GM12891 (cell line): ENCODE results near the gene DYSF.

Experiments
- POLR2A ChIP-seq: IDR thresholded peaks from 2 replicates; pipeline ENCODE4 v1.6.1; 2011; ENCODE audit warnings: low read depth, low read length, control low read depth
- POLR2AphosphoS5 ChIP-seq: IDR thresholded peaks from 2 replicates; pipeline ENCODE4 v1.6.1; 2011; ENCODE audit warnings: low read depth, low read length, control low read depth

GRCh38 chr2:71679491-71679890, 226.1 kb downstream of the DYSF start:
- TF ChIP-seq POLR2A, result no peak
- TF ChIP-seq POLR2AphosphoS5, result no peak
